GM21723 (cell line): ENCODE measurements around the gene RFPL1.

Experiments
- ATAC-seq: cut with Tn5 transposase; IDR thresholded peaks from one replicate; pipeline ENCODE4 v1.9.1; 2021; ENCODE audit warnings: mild to moderate bottlenecking, moderate library complexity; ENCODE audit not compliant: unreplicated experiment

The RFPL1 gene

GRCh38 chr22:29442976-29443375 is 4.6 kb downstream of the RFPL1 start:
- no peak for ATAC-seq

GRCh38 chr22:29443452-29443851 is 5.1 kb downstream of the RFPL1 start:
- no peak for ATAC-seq

GRCh38 chr22:29443861-29444792 is 5.7 kb downstream of the RFPL1 start:
- no peak for ATAC-seq

DNA sequence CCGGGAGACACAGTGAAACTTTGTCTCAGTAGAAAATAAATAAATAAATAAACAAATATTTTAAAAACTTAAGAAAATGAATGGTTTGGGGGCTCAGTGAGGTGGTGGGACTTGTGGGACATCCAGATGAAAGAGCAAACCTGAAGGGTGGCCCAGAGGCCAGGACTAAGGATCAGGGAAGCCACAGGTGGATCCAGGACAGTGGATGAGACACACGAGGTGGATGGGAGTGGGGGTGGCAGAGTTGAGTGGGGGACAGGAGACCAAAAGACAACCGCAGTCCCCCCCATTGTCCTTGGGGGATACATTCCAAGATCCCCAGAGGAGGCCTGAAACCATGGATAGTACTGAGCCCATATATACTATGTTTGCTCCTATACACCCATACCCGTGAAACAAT is 7.1 kb downstream of the RFPL1 start:
- ATAC-seq, result no peak

DNA sequence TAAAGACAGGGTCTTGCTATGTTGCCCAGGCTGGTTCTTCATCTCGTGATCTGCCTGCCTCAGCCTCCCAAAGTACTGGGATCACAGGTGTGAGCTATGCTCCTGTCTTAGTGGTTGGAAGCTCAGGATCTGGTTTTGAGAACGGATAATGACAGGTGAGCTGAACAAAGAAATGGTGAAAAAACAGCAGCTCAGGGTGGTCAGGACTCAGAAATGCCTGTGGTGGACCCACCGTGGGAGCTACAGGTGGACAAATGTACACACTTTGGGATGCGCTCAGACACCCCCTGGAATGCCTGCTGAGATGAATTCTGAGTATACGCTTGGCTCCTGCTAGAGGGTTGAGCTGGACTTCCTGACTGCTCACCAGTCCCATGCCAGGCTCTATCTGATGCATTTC is 9.5 kb downstream of the RFPL1 start:
- ATAC-seq, result no peak

DNA sequence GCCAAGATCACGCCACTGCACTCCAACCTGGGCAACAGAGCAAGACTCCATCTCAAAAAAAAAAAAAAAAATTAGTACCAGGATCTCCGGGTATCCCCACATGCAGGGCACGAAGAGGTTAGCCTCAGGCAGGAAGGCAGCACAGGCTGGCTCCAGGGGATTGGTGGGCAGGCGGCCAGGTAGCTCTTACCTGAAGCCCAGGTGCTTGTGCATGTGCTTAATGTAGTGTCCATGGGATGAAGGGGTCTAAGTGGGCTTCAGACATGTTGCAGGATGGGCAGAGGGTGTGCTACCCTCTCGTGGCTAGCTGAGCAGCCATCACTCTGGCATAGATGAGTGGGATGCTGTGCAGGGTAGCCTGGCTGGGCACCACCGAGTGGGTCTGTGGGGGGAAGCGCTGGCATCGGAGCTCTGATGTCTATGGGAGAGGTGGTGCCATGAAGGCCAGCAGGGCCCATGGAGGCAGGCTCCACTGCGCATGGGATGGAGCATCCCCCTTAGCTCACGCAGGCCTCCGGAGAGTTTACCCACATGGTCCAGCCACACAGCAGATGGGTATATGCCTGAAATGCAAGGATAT is 11.0 kb downstream of the RFPL1 start:
- no peak for ATAC-seq

- no peak for ATAC-seq
Measured at GRCh38 chr22:29450222-29450621, 11.8 kb downstream of the RFPL1 start.

DNA sequence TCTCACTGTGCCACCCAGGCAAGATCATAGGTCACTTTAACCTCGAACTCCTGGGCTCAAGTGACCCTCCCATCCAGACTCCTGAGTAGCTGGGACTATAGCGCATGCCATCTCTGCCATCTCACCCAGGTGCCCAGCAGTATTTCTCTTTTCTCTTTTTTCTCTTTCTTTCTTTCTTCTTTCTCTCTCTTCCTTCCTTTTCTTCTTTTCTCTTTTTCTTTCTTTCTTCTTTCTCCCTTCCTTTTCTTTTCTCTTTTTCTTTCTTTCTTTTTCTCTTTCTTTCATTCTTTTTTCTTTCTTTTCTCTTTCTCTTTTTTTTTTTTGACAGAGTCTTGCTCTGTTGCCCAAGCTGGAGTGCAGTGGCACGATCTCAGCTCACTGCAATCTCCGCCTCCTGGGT is 13.5 kb downstream of the RFPL1 start:
- no peak for ATAC-seq

- no peak for ATAC-seq
Measured at GRCh38 chr22:29454276-29454675, 15.9 kb downstream of the RFPL1 start.

DNA sequence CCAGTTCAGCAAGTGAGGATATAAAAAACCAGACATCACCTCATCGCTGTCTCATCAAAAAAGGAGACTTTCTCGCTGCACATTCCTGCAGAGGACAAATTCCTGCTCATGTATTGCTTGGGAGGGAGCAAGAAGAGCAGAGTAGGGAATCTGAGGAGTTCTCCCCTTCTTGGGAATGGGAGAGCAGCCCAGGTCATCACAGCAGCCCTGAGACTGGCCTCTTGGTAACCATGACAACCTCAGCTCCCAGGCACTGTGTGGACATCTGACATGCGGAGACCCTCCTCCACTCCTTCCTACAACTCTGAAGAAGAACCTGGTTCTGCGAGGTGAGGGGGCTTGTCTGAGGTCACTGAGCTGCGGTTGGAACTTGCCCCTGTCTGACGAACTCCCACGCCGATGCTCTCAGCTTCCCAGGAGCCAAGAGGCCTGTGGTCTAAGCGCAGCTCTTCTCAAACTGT is 17.9 kb downstream of the RFPL1 start:
- ATAC-seq, result no peak

DNA sequence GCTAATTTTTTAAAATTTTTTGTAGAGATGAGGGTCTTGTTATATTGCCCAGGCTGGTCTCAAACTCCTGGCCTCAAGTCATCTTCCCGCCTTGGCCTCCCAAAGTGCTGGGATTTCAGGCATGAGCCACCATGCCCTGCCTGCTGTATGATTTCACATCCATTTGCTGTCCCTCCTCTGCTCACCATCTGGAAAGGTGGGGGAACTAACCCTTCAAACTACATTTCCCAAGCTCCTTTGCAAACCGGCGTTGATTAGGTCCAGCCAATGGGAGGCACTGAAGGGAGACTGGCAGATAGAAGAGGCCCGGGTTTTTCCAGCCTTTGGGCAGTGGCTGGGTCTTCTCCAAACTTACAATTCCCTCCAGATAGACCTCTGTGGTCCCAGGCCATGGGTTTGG is 19.3 kb downstream of the RFPL1 start:
- ATAC-seq, result no peak

DNA sequence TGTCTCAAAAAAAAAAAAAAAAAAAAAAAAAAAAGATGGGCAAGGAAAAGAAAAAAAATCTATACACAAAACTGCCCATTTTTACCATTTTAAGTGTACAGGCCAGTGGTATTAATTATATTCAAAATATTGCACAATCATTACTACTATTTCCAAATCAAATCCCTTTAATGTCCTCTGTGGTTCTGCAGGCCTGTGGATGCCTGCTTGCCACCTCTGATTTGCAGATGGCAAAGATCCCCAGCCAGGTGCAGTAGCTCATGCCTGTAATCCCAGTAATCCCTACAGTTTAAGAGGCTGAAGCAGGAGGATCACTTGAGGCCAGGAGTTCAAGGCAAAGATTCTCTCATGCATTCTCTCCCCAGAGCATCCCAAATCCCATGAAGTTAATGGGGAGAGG is 20.2 kb downstream of the RFPL1 start:
- ATAC-seq, result no peak

- no peak for ATAC-seq
Measured at GRCh38 chr22:29459773-29460172, 21.4 kb downstream of the RFPL1 start.

DNA sequence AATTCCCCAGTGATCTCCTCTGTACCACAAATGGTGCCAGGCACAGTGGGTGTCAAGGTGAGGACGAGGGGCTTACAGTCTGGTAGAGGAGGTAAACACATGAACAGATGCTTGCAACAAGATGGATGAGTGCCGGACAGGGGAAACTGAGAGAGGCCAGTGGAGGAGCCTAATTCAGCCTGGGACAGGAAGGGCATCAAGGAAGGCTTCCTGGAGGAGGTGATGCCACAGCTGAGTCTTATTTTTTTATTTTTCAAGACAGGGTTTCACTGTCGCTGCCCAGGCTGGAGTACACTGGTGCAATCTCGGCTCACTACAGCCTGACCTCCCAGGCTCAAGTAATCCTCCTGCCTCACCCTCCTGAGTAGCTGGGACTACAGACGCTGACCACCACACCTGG is 22.9 kb downstream of the RFPL1 start:
- no peak for ATAC-seq

DNA sequence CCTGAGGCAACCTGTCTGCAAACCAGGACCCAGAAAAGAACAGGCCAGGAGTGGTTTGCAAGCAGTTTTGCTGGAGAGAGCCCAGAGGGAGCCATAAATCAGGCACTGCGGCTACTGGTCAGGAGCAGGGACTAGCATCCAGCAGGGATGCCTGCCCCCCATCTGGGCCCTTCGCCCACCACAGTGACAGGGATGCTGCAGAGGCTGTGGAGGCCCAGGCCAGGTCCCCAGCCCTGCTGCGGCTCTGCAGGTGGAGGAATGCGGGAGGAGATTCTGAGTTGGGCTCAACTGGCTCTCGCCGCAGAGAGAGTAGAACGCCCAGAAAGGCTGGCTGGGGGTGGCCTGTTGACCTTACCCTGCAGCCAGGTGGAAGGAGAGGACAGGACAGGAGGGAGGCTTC is 25.2 kb downstream of the RFPL1 start:
- no peak for ATAC-seq

DNA sequence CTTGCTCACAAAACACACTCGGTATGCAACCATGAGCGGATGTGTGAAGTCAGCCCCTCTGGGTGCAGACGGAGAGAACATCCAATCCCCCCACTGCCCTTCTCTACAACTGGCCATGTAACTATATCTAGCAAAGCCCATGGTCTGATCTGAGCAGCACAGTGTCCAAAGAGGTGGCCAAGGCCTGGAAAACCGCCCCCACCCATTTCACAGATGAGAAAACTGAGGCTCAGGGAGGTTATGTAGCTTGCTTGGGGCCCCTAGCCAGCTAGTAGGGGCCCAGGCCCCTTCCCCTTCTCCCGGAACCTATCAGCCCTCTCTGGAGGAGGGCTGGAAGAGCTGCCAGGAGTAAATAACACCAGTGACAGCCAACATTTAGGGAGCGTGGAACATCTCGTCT is 26.2 kb downstream of the RFPL1 start:
- no peak for ATAC-seq

DNA sequence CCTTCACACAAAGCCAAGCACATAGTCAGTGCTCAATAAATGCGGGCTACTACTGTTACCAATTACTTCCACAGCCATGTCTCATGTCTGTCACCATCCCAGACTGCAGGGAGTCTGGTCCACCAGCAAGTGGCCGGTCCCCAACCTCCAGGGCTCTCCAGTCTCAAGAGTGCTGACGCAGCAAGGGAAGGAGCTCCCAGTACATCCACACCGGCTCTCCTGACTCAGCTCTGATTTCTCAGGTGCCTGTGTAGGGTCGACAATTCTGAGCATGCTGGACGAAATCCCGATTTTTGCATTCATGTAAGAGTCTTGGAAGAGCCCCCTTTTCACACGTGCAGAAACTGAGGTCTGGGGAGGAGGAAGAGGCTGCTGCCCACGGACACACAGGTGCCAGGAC is 31.4 kb downstream of the RFPL1 start:
- no peak for ATAC-seq

GRCh38 chr22:29470159-29470855 is 31.9 kb downstream of the RFPL1 start:
- ATAC-seq, result no peak

DNA sequence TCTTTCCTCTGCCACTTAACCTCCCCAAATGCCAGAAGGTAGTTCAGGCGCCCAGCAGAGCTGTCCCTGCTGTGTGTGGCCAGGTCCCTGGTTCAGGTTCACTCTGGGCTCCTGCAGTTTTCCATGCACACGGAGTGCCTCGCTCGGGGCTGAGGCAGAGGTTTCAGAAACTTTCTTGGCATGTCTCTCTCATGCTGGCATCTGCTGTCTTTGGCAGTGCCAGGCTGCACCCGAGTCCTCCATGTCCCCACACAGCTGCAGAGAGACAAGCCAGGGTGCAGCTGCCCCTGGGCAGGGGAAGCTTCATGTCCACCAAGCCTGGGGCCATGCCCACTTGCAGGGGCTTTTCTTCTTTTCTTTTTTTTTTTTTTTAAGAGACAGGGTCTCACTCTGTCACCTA is 34.6 kb downstream of the RFPL1 start:
- ATAC-seq, result no peak

DNA sequence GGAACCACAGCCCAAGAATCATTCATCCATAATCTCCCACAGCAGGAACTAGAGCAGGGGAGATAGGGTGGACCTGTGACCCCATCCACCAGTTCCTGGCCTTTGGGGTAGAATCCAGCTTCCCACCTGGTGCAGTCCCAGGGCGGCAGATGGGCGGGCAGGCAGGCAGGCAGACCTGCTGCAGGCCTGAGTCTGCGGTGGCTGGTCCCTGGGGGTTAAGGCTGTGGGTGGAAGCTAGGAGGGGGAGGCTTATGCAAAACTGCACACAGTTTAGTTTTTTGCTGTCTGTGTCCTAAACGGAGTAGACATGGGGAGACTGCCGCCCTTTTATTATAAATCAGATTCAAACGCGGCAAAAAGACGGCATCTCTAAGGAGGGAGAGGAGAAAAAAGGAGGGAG is 37.2 kb downstream of the RFPL1 start:
- ATAC-seq, result no peak

DNA sequence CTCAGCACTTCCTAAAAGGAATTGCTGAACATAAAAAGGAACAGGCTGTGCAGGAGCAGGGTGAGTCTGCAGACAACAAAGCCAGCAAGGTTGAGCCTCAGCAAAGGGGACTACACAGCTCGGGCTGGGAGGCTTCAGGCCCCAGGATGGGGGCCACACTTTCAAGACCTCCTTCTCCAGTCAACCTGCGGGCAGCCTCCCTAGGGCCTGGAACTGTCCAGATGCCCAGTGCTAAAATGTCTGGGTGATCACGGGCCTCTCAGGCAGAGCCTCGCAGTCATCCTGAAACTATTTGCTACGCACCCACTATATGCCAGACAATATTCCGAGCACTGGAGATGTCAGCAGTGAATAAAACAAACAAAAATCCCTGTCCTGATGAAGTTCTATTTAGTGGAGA is 37.7 kb downstream of the RFPL1 start:
- no peak for ATAC-seq
